Endometrium (tissue), 2 donors: Measurements from ENCODE around the gene PPP1R8.

Experiments used
- FAIRE-seq: peaks from 2 replicates; lab custom pipeline; 2012; peaks lifted over from hg19 to GRCh38; lab: Jason Lieb, UNC
- donor health status: control.
- donor health status: control.

Gene PPP1R8

DNA sequence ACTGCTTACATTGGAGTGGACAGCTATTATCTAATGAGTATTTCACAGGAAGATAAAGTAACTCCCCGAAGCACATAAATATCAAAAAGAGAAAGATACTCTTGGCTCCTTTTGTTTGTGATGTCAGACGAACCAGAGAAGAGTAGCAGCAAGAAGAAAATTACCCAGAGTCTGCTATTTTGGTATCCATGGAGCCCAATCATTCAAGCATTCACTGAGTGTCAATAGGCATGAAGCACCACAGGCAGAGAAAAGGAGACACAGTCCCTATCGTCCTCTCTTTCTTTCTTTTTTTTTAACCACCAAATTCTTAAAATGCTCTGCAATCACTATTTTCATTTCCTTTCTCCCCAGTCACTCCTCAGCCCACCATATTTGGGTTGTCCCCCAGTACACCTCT is 63.9 kb downstream of the PPP1R8 start:
- no peak for FAIRE-seq
